Endodermal cell (in vitro differentiated cells): Measurements from ENCODE around the gene SYNE2. TPM values are rescaled to one million over a fixed set of nuclear protein-coding genes. Genes with fewer than 3 reads are reported as not detected.

ENCODE experiments used
- DNase-seq: peaks from one replicate; pipeline ENCODE4 v3.0.0-alpha.2; 2017
- H3K27ac ChIP-seq: 2 replicates; pipeline ENCODE4 v1.5.1; 2013; ENCODE audit warnings: mild to moderate bottlenecking, low read depth, low read length, moderate library complexity
- H3K27me3 ChIP-seq: 2 replicates; pipeline ENCODE4 v1.6.1; 2013; ENCODE audit warnings: mild to moderate bottlenecking, low read length, moderate library complexity; ENCODE audit not compliant: insufficient read depth, control insufficient read depth, poor library complexity, severe bottlenecking
- H3K36me3 ChIP-seq: 2 replicates; pipeline ENCODE4 v1.7.0; 2013; ENCODE audit warnings: mild to moderate bottlenecking, low read length, moderate library complexity; ENCODE audit not compliant: control insufficient read depth, insufficient read depth
- H3K4me1 ChIP-seq: one replicate; pipeline ENCODE4 v1.7.0; 2013; ENCODE audit warnings: low read length; ENCODE audit not compliant: control insufficient read depth, insufficient read depth
- H3K4me3 ChIP-seq: 2 replicates; pipeline ENCODE4 v1.5.1; 2013; ENCODE audit warnings: mild to moderate bottlenecking, low read length, moderate library complexity
- H3K9ac ChIP-seq: 2 replicates; pipeline ENCODE4 v1.6.1; 2013; ENCODE audit warnings: mild to moderate bottlenecking, low read length, moderate library complexity; ENCODE audit not compliant: poor library complexity, severe bottlenecking; ENCODE audit errors: extremely low read depth
- H3K9me3 ChIP-seq: 2 replicates; pipeline ENCODE4 v1.6.1; 2013; ENCODE audit warnings: mild to moderate bottlenecking, low read length, moderate library complexity; ENCODE audit not compliant: control insufficient read depth
- H3K27ac Mint-ChIP-seq: 2 replicates; pipeline ENCODE4 v1.8.0; 2020; ENCODE audit warnings: mixed read lengths
- H3K27me3 Mint-ChIP-seq: 2 replicates; pipeline ENCODE4 v1.8.0; 2021; ENCODE audit warnings: mild to moderate bottlenecking, mixed read lengths; ENCODE audit not compliant: insufficient read depth
- H3K36me3 Mint-ChIP-seq: 2 replicates; pipeline ENCODE4 v1.8.0; 2020; ENCODE audit warnings: low read depth, mixed read lengths
- H3K4me1 Mint-ChIP-seq: 2 replicates; pipeline ENCODE4 v1.8.0; 2020; ENCODE audit warnings: mixed read lengths
- H3K4me3 Mint-ChIP-seq: 2 replicates; pipeline ENCODE4 v1.8.0; 2020; ENCODE audit warnings: mild to moderate bottlenecking, moderate library complexity, mixed read lengths
- H3K9me3 Mint-ChIP-seq: 2 replicates; pipeline ENCODE4 v1.8.0; 2020; ENCODE audit warnings: mild to moderate bottlenecking, mixed read lengths
- CTCF ChIP-seq: fragments of 200-600 bp; sonication (generic); conservative IDR thresholded peaks from 2 replicates; pipeline ENCODE4 v1.5.0; 2021; ENCODE audit warnings: antibody characterized with exemption, mild to moderate bottlenecking
- WGBS, 2 experiments: methylation state at CpG; one replicate each; pipeline versions ENCODE4 v1.1.5 to v1.1.7; 2013; ENCODE audit warnings: missing lambda C conversion rate in 2 of 2, mixed read lengths in 1 of 2; ENCODE audit not compliant: insufficient coverage in 1 of 2, insufficient read length in 1 of 2; 5-methylcytosine and 5-hydroxymethylcytosine counted together
- total RNA-seq, 2 donors: library from RNA; stranded (reverse); fragmentation: NEBNext Ultra II Directional in 1 of 2; extraction: Animal tissue kit (Norgen Biotek cat#: 25700) in 1 of 2; gene quantifications; 2 replicates in 1 of 2; 3 replicates in 1 of 2; pipeline ENCODE4 v1.2.1, GENCODE V29; 2021

Gene SYNE2
- total RNA-seq, 2 donors from 2014 or later: 65.8 to 70.0 TPM

- Histone ChIP-seq H3K4me1 (peaks cover 2% of the 10 kb centered on the region), H3K27ac (no peak overlapping the region), H3K36me3 (no peaks in the 10 kb centered on the region), H3K9ac (no peak overlapping the region), H3K27me3 (no peaks in the 10 kb centered on the region), H3K9me3 (no peaks in the 10 kb centered on the region), H3K4me3 (no peak overlapping the region)
- no peak for DNase-seq
- Mint-ChIP-seq H3K4me1 (peaks cover 22% of the 10 kb centered on the region), H3K27me3 (no peaks in the 10 kb centered on the region), H3K9me3 (peaks cover 3% of the 10 kb centered on the region), H3K36me3 (peaks cover 3% of the 10 kb centered on the region), H3K27ac (no peak overlapping the region), H3K4me3 (no peak overlapping the region)
- no peak for TF ChIP-seq CTCF
- WGBS, 2 experiments: 56 to 71% methylated on average over 2 to 3 of the region's 3 CpGs
These were observed 80.9 kb downstream of the SYNE2 start for GRCh38 chr14:63933711-63934110.

- no peak for TF ChIP-seq CTCF
- H3K27ac Mint-ChIP-seq: no peak overlapping the region
- H3K4me3 ChIP-seq: no peak overlapping the region
- peaks cover 13% of the 10 kb centered on the region for H3K4me1 Mint-ChIP-seq
- H3K9ac ChIP-seq: no peak overlapping the region
- 88 to 91% methylated on average over 7 to 9 of the region's 9 CpGs for WGBS, 2 experiments
- no peak for DNase-seq
- H3K9me3 Mint-ChIP-seq: no peaks in the 10 kb centered on the region
- H3K27ac ChIP-seq: no peak overlapping the region
- H3K27me3 Mint-ChIP-seq: no peaks in the 10 kb centered on the region
- H3K36me3 Mint-ChIP-seq: peaks cover 17% of the 10 kb centered on the region
- no peak overlapping the region for H3K4me3 Mint-ChIP-seq
- peaks cover 8% of the 10 kb centered on the region for H3K36me3 ChIP-seq
- H3K4me1 ChIP-seq: no peaks in the 10 kb centered on the region
- no peaks in the 10 kb centered on the region for H3K27me3 ChIP-seq
- no peaks in the 10 kb centered on the region for H3K9me3 ChIP-seq
These were observed 85.6 kb downstream of the SYNE2 start for GRCh38 chr14:63938198-63939005.

- Mint-ChIP-seq H3K27ac (no peak overlapping the region), H3K4me3 (no peak overlapping the region), H3K36me3 (peaks cover 17% of the 10 kb centered on the region), H3K27me3 (no peaks in the 10 kb centered on the region), H3K9me3 (no peaks in the 10 kb centered on the region), H3K4me1 (peaks cover 7% of the 10 kb centered on the region)
- Histone ChIP-seq H3K27ac (no peak overlapping the region), H3K27me3 (no peaks in the 10 kb centered on the region), H3K9me3 (no peaks in the 10 kb centered on the region), H3K9ac (no peak overlapping the region), H3K4me1 (no peaks in the 10 kb centered on the region), H3K4me3 (no peak overlapping the region), H3K36me3 (peaks cover 8% of the 10 kb centered on the region)
- DNase-seq: no peak
- WGBS, 2 experiments: 91 to 100% methylated on average over 1 of the region's 1 CpG
- no peak for TF ChIP-seq CTCF
These were observed 86.1 kb downstream of the SYNE2 start for GRCh38 chr14:63939006-63939270.
